Skeletal muscle tissue (tissue), 4 donors: ENCODE results near the gene PET100. TPM values are rescaled to one million over a fixed set of nuclear protein-coding genes. Genes with fewer than 3 reads are reported as not detected.

Experiments
- H3K27ac ChIP-seq: one replicate; pipeline ENCODE4 v1.7.0; 2013; ENCODE audit warnings: mild to moderate bottlenecking, low read depth, low read length, inconsistent platforms
- H3K27me3 ChIP-seq, 3 donors: one replicate each; pipeline ENCODE4 v1.7.0; 2013; ENCODE audit warnings: low read length in 3 of 3; ENCODE audit not compliant: control insufficient read depth in 3 of 3, insufficient read depth in 3 of 3
- H3K36me3 ChIP-seq, 3 donors: one replicate each; pipeline ENCODE4 v1.7.0; 2013; ENCODE audit warnings: low read length in 3 of 3; ENCODE audit not compliant: control insufficient read depth in 3 of 3, insufficient read depth in 3 of 3
- H3K4me1 ChIP-seq, 3 donors: one replicate each; pipeline ENCODE4 v1.7.0; 2013; ENCODE audit warnings: low read length in 3 of 3, mild to moderate bottlenecking in 3 of 3; ENCODE audit not compliant: control insufficient read depth in 3 of 3, insufficient read depth in 3 of 3
- H3K4me3 ChIP-seq, 3 donors: one replicate each; pipeline ENCODE4 v1.7.0; 2013; ENCODE audit warnings: low read length in 3 of 3
- H3K9ac ChIP-seq, 3 donors: one replicate each; pipeline ENCODE4 v1.7.0; 2013; ENCODE audit warnings: low read length in 3 of 3, mild to moderate bottlenecking in 3 of 3, moderate library complexity in 2 of 3, low read depth in 1 of 3
- H3K9me3 ChIP-seq, 3 donors: one replicate each; pipeline ENCODE4 v1.7.0; 2013; ENCODE audit warnings: low read length in 3 of 3; ENCODE audit not compliant: control insufficient read depth in 3 of 3
- total RNA-seq: library from RNA; depleted of rRNA; stranded (reverse); fragments of >200 nt; gene quantifications from one replicate; pipeline ENCODE4 v1.2.3, GENCODE V29; 2014
- donor health status: Osteomylitis.

The PET100 gene
- total RNA-seq, 1 donor from 2014 or later, result 44.9 TPM

GRCh38 chr19:7647156-7647555 is 17.6 kb downstream of the PET100 start:
- no peak overlapping the region for H3K27ac ChIP-seq
- peaks cover under 1% of the 10 kb centered on the region in 3 donors for H3K4me1 ChIP-seq
- H3K27me3 ChIP-seq, result peaks cover 0 to 6% (median 6%) of the 10 kb centered on the region in 3 donors
- H3K9me3 ChIP-seq, result no peaks in the 10 kb centered on the region
- H3K4me3 ChIP-seq, result no peak overlapping the region
- H3K36me3 ChIP-seq, result no peaks in the 10 kb centered on the region
- no peak overlapping the region for H3K9ac ChIP-seq

GRCh38 chr19:7648265-7649014 is 18.8 kb downstream of the PET100 start:
- Histone ChIP-seq H3K4me1 (peaks cover 3 to 9% (median 3%) of the 10 kb centered on the region in 3 donors), H3K9ac (no peak overlapping the region), H3K27me3 (peaks cover 0 to 6% (median 6%) of the 10 kb centered on the region in 3 donors)

GRCh38 chr19:7650148-7650547 is 20.6 kb downstream of the PET100 start:
- peaks cover 0 to 4% (median 3%) of the 10 kb centered on the region in 3 donors for H3K27me3 ChIP-seq
- no peak overlapping the region for H3K4me3 ChIP-seq
- H3K9ac ChIP-seq, result no peak overlapping the region
- H3K36me3 ChIP-seq, result no peaks in the 10 kb centered on the region
- no peaks in the 10 kb centered on the region for H3K9me3 ChIP-seq
- H3K27ac ChIP-seq, result no peak overlapping the region
- H3K4me1 ChIP-seq, result peaks cover 3 to 9% (median 3%) of the 10 kb centered on the region in 3 donors

More at GRCh38 chr19:7648265-7649014, 18.8 kb downstream of the PET100 start:
- no peak overlapping the region for H3K27ac ChIP-seq
- H3K4me3 ChIP-seq, result no peak overlapping the region
- no peaks in the 10 kb centered on the region for H3K9me3 ChIP-seq
- H3K36me3 ChIP-seq, result no peaks in the 10 kb centered on the region

- peak overlapping the region; percentile 4 to 69 (median 54) for H3K4me3 ChIP-seq
- peak overlapping the region in 2 of 3 donors; percentile 66 to 80 for H3K9ac ChIP-seq
- H3K27ac ChIP-seq, result peak overlapping the region; percentile 51
- H3K9me3 ChIP-seq, result no peaks in the 10 kb centered on the region
- peaks cover 3 to 9% (median 3%) of the 10 kb centered on the region in 3 donors for H3K4me1 ChIP-seq
- no peaks in the 10 kb centered on the region for H3K27me3 ChIP-seq
- no peaks in the 10 kb centered on the region for H3K36me3 ChIP-seq
These were observed 22.6 kb downstream of the PET100 start for GRCh38 chr19:7652061-7652641.

- H3K27ac ChIP-seq, result no peak overlapping the region
- H3K9ac ChIP-seq, result no peak overlapping the region
- H3K4me1 ChIP-seq, result peaks cover 3 to 9% (median 3%) of the 10 kb centered on the region in 3 donors
- no peaks in the 10 kb centered on the region for H3K9me3 ChIP-seq
- H3K4me3 ChIP-seq, result no peak overlapping the region
- no peaks in the 10 kb centered on the region for H3K36me3 ChIP-seq
- H3K27me3 ChIP-seq, result no peaks in the 10 kb centered on the region
These were observed 24.8 kb downstream of the PET100 start for GRCh38 chr19:7654401-7654800.

GRCh38 chr19:7655581-7655980 is 26.0 kb downstream of the PET100 start:
- Histone ChIP-seq H3K4me3 (no peak overlapping the region), H3K4me1 (peaks cover 3 to 9% (median 3%) of the 10 kb centered on the region in 3 donors), H3K36me3 (no peaks in the 10 kb centered on the region), H3K9ac (no peak overlapping the region), H3K9me3 (no peaks in the 10 kb centered on the region), H3K27ac (no peak overlapping the region), H3K27me3 (no peaks in the 10 kb centered on the region)

- Histone ChIP-seq H3K9ac (no peak overlapping the region), H3K4me3 (no peak overlapping the region), H3K9me3 (no peaks in the 10 kb centered on the region), H3K27me3 (peaks cover 0 to 4% (median 3%) of the 10 kb centered on the region in 3 donors), H3K4me1 (peaks cover 2 to 8% (median 2%) of the 10 kb centered on the region in 3 donors), H3K27ac (no peak overlapping the region), H3K36me3 (no peaks in the 10 kb centered on the region)
These were observed 27.6 kb downstream of the PET100 start for GRCh38 chr19:7657131-7657751.

GRCh38 chr19:7658219-7658686 is 28.7 kb downstream of the PET100 start:
- Histone ChIP-seq H3K27me3 (peaks cover 0 to 9% (median 3%) of the 10 kb centered on the region in 3 donors), H3K4me3 (no peak overlapping the region), H3K4me1 (no peaks in the 10 kb centered on the region), H3K9me3 (no peaks in the 10 kb centered on the region), H3K9ac (no peak overlapping the region), H3K27ac (no peak overlapping the region), H3K36me3 (no peaks in the 10 kb centered on the region)

GRCh38 chr19:7661744-7662538 is 32.3 kb downstream of the PET100 start:
- Histone ChIP-seq H3K27me3 (peaks cover 0 to 9% (median 7%) of the 10 kb centered on the region in 3 donors), H3K9ac (no peak overlapping the region), H3K4me3 (no peak overlapping the region), H3K4me1 (no peaks in the 10 kb centered on the region), H3K36me3 (no peaks in the 10 kb centered on the region), H3K9me3 (no peaks in the 10 kb centered on the region), H3K27ac (no peak overlapping the region)
